ENCODE results near the gene MLN. TPM values are rescaled to one million over a fixed set of nuclear protein-coding genes. Genes with fewer than 3 reads are reported as not detected.

The MLN gene
- total and polyA plus RNA-seq, 2 of the 4 experiments (the other 2 are of a cell fraction) = not detected

- dilution Hi-C loops (cut with HindIII; ENCODE audit: low sequenced_read_pairs, unreplicated experiment) (no loop called here), in situ Hi-C loops (cut with MboI; ENCODE audit: low sequenced_read_pairs) (no loop called here), intact Hi-C loops (cut with micrococcal nuclease) (loop anchor here (10.0 kb wide), 1 partner anchor 98 kb away; no protein-coding TSS in a partner anchor)
- Histone ChIP-seq H2BK20ac (ENCODE audit: low read depth, low read length) (no peak overlapping the region), H3K23ac (ENCODE audit: low read depth, low read length) (no peak overlapping the region), H2AK9ac (replicated peaks; ENCODE audit: low read depth, low read length, poor library complexity) (no peak overlapping the region), H3K4ac (ENCODE audit: low read depth, low read length) (no peak overlapping the region), H2AFZ (replicated peaks; ENCODE audit: low read length, poor library complexity) (no peak overlapping the region), H4K91ac (ENCODE audit: insufficient read depth, low read depth, low read length) (no peak overlapping the region), H3K9ac (ENCODE audit: low read depth, low read length) (no peak overlapping the region), H2AK5ac (ENCODE audit: low read depth, low read length) (no peak overlapping the region), H3K9me3 (ENCODE audit: control insufficient read depth, insufficient read depth, low read length) (no peaks in the 10 kb centered on the region), H4K5ac (ENCODE audit: low read depth, low read length) (no peak overlapping the region), H2BK5ac (ENCODE audit: low read depth, low read length, poor library complexity, severe bottlenecking) (no peak overlapping the region), H3K27me3 (ENCODE audit: control insufficient read depth, insufficient read depth, low read length) (peaks cover 74% of the 10 kb centered on the region), H3K36me3 (ENCODE audit: control insufficient read depth, insufficient read depth, low read length) (no peaks in the 10 kb centered on the region), H3K27ac (ENCODE audit: insufficient read depth, low read length) (no peak overlapping the region), H3K4me2 (ENCODE audit: low read depth, low read length) (no peak overlapping the region), H4K20me1 (ENCODE audit: insufficient read depth, low read length) (no peaks in the 10 kb centered on the region), H2BK120ac (ENCODE audit: low read depth, low read length) (no peak overlapping the region), H4K8ac (ENCODE audit: low read depth in 2 of 2, low read length in 2 of 2) (no peak overlapping the region), H2BK15ac (ENCODE audit: low read depth, low read length) (no peak overlapping the region), H3K4me1 (ENCODE audit: control insufficient read depth, insufficient read depth, low read length) (no peaks in the 10 kb centered on the region), H3K79me1 (ENCODE audit: low read depth in 1 of 2, low read length in 2 of 2) (no peaks in the 10 kb centered on the region), H3K56ac (ENCODE audit: extremely low read depth, insufficient read depth, low read length) (no peak overlapping the region), H3K4me3 (ENCODE audit: insufficient read depth, low read depth, low read length) (no peak overlapping the region), H3K18ac (ENCODE audit: low read depth, low read length) (no peak overlapping the region), H3K14ac (replicated peaks; ENCODE audit: low read depth, low read length) (no peak overlapping the region), H3K9me1 (ENCODE audit: insufficient read depth, low read length) (no peaks in the 10 kb centered on the region)
- ATAC-seq (ENCODE audit: low read depth) (no peak), DNase-seq (no peak)
- WGBS, 2 experiments (ENCODE audit: extremely low coverage in 2 of 2, insufficient read length in 1 of 2) = 55% methylated on average over 5 of the region's 9 CpGs; no CpG with 5 or more reads in 1 of the 2 experiments
- POLR2A ChIA-PET (ENCODE audit: unreplicated experiment) = no interaction called here
- TF ChIP-seq RCOR1 (IDR thresholded peaks at IDR 0.05; ENCODE audit: insufficient replicate concordance, low read length) (no peak), FOS (IDR thresholded peaks at IDR 0.05; ENCODE audit: low read depth, low read length) (no peak), SMC3 (IDR thresholded peaks at IDR 0.05; ENCODE audit: low read depth, low read length) (no peak), POLR2A (IDR thresholded peaks at IDR 0.05; ENCODE audit: low read depth, low read length) (no peak), ELK1 (IDR thresholded peaks at IDR 0.05; ENCODE audit: borderline replicate concordance, low read depth, low read length) (no peak), MAZ (IDR thresholded peaks at IDR 0.05; ENCODE audit: borderline replicate concordance, low read depth, low read length) (no peak), RAD21 (IDR thresholded peaks at IDR 0.05; ENCODE audit: low read length) (no peak), CEBPB (IDR thresholded peaks at IDR 0.05; ENCODE audit: low read depth, low read length) (no peak), MAFK (IDR thresholded peaks at IDR 0.05; ENCODE audit: low read depth, low read length) (no peak), CHD1 (IDR thresholded peaks at IDR 0.05; ENCODE audit: low read depth, low read length) (no peak), RFX5 (IDR thresholded peaks at IDR 0.05; ENCODE audit: low read depth, low read length) (no peak), USF2 (IDR thresholded peaks at IDR 0.05; ENCODE audit: low read depth, low read length) (no peak)
- CTCF ChIA-PET = no interaction called here
- BruUV-seq (replicated peaks) = no TSS peak
Observed at GRCh38 chr6:33806841-33807240, 3.0 kb upstream of the MLN start.
